ENCODE measurements around the gene PSTPIP1.

DNA sequence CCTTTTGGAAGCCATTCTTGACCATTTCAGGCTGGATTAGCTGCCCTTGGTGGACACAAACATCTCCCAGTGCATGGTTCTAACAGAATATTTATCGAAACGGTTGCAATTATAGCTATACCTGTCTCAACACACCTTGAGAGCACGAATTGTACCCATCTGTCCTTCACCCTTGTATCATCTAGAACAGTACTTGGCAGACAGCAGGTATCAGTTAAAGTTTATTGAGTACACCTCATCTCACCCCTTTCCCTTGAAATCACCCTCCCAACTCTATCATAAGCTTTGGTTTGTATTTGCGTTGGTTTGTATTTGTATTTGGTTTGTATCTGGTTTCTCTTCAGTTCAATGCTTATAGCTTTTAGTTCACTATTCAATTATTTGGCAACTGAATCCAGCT is 63.5 kb downstream of the PSTPIP1 start:
- TF ChIP-seq TAF1 (IDR thresholded peaks at IDR 0.05; ENCODE audit: low read depth, low read length) (no peak), RNF2 (IDR thresholded peaks at IDR 0.05; ENCODE audit: borderline replicate concordance, low read depth, low read length, missing control alignments, poor library complexity, severe bottlenecking) (no peak), CHD2 (IDR thresholded peaks at IDR 0.05; ENCODE audit: low read length) (no peak), EP300 (IDR thresholded peaks at IDR 0.05; ENCODE audit: borderline replicate concordance in 1 of 2, low read depth in 2 of 2, low read length in 2 of 2) (no peak), BCL11A (IDR thresholded peaks at IDR 0.05; ENCODE audit: low read depth in 2 of 2, low read length in 2 of 2) (no peak), POLR2A (IDR thresholded peaks at IDR 0.05; ENCODE audit: control extremely low read depth in 1 of 2, low read depth in 2 of 2, low read length in 2 of 2) (no peak), POLR2AphosphoS5 (IDR thresholded peaks at IDR 0.05; ENCODE audit: low read depth, low read length) (no peak)
- TF ChIP-seq, protein P1, sequence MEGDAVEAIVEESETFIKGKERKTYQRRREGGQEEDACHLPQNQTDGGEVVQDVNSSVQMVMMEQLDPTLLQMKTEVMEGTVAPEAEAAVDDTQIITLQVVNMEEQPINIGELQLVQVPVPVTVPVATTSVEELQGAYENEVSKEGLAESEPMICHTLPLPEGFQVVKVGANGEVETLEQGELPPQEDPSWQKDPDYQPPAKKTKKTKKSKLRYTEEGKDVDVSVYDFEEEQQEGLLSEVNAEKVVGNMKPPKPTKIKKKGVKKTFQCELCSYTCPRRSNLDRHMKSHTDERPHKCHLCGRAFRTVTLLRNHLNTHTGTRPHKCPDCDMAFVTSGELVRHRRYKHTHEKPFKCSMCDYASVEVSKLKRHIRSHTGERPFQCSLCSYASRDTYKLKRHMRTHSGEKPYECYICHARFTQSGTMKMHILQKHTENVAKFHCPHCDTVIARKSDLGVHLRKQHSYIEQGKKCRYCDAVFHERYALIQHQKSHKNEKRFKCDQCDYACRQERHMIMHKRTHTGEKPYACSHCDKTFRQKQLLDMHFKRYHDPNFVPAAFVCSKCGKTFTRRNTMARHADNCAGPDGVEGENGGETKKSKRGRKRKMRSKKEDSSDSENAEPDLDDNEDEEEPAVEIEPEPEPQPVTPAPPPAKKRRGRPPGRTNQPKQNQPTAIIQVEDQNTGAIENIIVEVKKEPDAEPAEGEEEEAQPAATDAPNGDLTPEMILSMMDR (IDR thresholded peaks at IDR 0.05; ENCODE audit: control extremely low read depth in 1 of 3, insufficient read depth in 1 of 3, low read depth in 1 of 3, low read length in 3 of 3), result no peak
